Endodermal cell (in vitro differentiated cells): ENCODE data around the gene TTC13. TPM values are rescaled to one million over a fixed set of nuclear protein-coding genes. Genes with fewer than 3 reads are reported as not detected.

Experiments
- DNase-seq: peaks from one replicate; pipeline ENCODE4 v3.0.0-alpha.2; 2017
- H3K27ac ChIP-seq: 2 replicates; pipeline ENCODE4 v1.5.1; 2013; ENCODE audit warnings: mild to moderate bottlenecking, low read depth, low read length, moderate library complexity
- H3K27me3 ChIP-seq: 2 replicates; pipeline ENCODE4 v1.6.1; 2013; ENCODE audit warnings: mild to moderate bottlenecking, low read length, moderate library complexity; ENCODE audit not compliant: insufficient read depth, control insufficient read depth, poor library complexity, severe bottlenecking
- H3K36me3 ChIP-seq: 2 replicates; pipeline ENCODE4 v1.7.0; 2013; ENCODE audit warnings: mild to moderate bottlenecking, low read length, moderate library complexity; ENCODE audit not compliant: control insufficient read depth, insufficient read depth
- H3K4me1 ChIP-seq: one replicate; pipeline ENCODE4 v1.7.0; 2013; ENCODE audit warnings: low read length; ENCODE audit not compliant: control insufficient read depth, insufficient read depth
- H3K4me3 ChIP-seq: 2 replicates; pipeline ENCODE4 v1.5.1; 2013; ENCODE audit warnings: mild to moderate bottlenecking, low read length, moderate library complexity
- H3K9ac ChIP-seq: 2 replicates; pipeline ENCODE4 v1.6.1; 2013; ENCODE audit warnings: mild to moderate bottlenecking, low read length, moderate library complexity; ENCODE audit not compliant: poor library complexity, severe bottlenecking; ENCODE audit errors: extremely low read depth
- H3K9me3 ChIP-seq: 2 replicates; pipeline ENCODE4 v1.6.1; 2013; ENCODE audit warnings: mild to moderate bottlenecking, low read length, moderate library complexity; ENCODE audit not compliant: control insufficient read depth
- H3K27ac Mint-ChIP-seq: 2 replicates; pipeline ENCODE4 v1.8.0; 2020; ENCODE audit warnings: mixed read lengths
- H3K27me3 Mint-ChIP-seq: 2 replicates; pipeline ENCODE4 v1.8.0; 2021; ENCODE audit warnings: mild to moderate bottlenecking, mixed read lengths; ENCODE audit not compliant: insufficient read depth
- H3K36me3 Mint-ChIP-seq: 2 replicates; pipeline ENCODE4 v1.8.0; 2020; ENCODE audit warnings: low read depth, mixed read lengths
- H3K4me1 Mint-ChIP-seq: 2 replicates; pipeline ENCODE4 v1.8.0; 2020; ENCODE audit warnings: mixed read lengths
- H3K4me3 Mint-ChIP-seq: 2 replicates; pipeline ENCODE4 v1.8.0; 2020; ENCODE audit warnings: mild to moderate bottlenecking, moderate library complexity, mixed read lengths
- H3K9me3 Mint-ChIP-seq: 2 replicates; pipeline ENCODE4 v1.8.0; 2020; ENCODE audit warnings: mild to moderate bottlenecking, mixed read lengths
- CTCF ChIP-seq: fragments of 200-600 bp; sonication (generic); conservative IDR thresholded peaks from 2 replicates; pipeline ENCODE4 v1.5.0; 2021; ENCODE audit warnings: antibody characterized with exemption, mild to moderate bottlenecking
- WGBS, 2 experiments: methylation state at CpG; one replicate each; pipeline versions ENCODE4 v1.1.5 to v1.1.7; 2013; ENCODE audit warnings: missing lambda C conversion rate in 2 of 2, mixed read lengths in 1 of 2; ENCODE audit not compliant: insufficient coverage in 1 of 2, insufficient read length in 1 of 2; 5-methylcytosine and 5-hydroxymethylcytosine counted together
- total RNA-seq, 2 donors: library from RNA; stranded (reverse); fragmentation: NEBNext Ultra II Directional in 1 of 2; extraction: Animal tissue kit (Norgen Biotek cat#: 25700) in 1 of 2; gene quantifications; 2 replicates in 1 of 2; 3 replicates in 1 of 2; pipeline ENCODE4 v1.2.1, GENCODE V29; 2021

Gene TTC13
- total RNA-seq, 2 donors from 2014 or later = 12.4 to 14.5 TPM

- H3K9me3 ChIP-seq = no peaks in the 10 kb centered on the region
- no peak overlapping the region for H3K27ac ChIP-seq
- 100% methylated on average over 1 of the region's 1 CpG; no CpG with 5 or more reads in 1 of the 2 experiments for WGBS, 2 experiments
- TF ChIP-seq CTCF = no peak
- H3K4me3 Mint-ChIP-seq = no peak overlapping the region
- no peaks in the 10 kb centered on the region for H3K27me3 Mint-ChIP-seq
- no peak overlapping the region for H3K9ac ChIP-seq
- H3K4me1 Mint-ChIP-seq = no peaks in the 10 kb centered on the region
- H3K4me1 ChIP-seq = no peaks in the 10 kb centered on the region
- peaks cover 1% of the 10 kb centered on the region for H3K36me3 Mint-ChIP-seq
- peaks cover 6% of the 10 kb centered on the region for H3K36me3 ChIP-seq
- no peak overlapping the region for H3K4me3 ChIP-seq
- H3K9me3 Mint-ChIP-seq = no peaks in the 10 kb centered on the region
- DNase-seq = no peak
- no peak overlapping the region for H3K27ac Mint-ChIP-seq
- H3K27me3 ChIP-seq = no peaks in the 10 kb centered on the region
Observed at GRCh38 chr1:230948301-230948700, 30.4 kb downstream of the TTC13 start.

GRCh38 chr1:230943048-230943593 lies 35.5 kb downstream of the TTC13 start:
- 100% methylated on average over 2 of the region's 2 CpGs; no CpG with 5 or more reads in 1 of the 2 experiments for WGBS, 2 experiments
- Histone ChIP-seq H3K4me1 (no peaks in the 10 kb centered on the region), H3K36me3 (peaks cover 6% of the 10 kb centered on the region), H3K9me3 (no peaks in the 10 kb centered on the region), H3K27ac (no peak overlapping the region), H3K27me3 (no peaks in the 10 kb centered on the region), H3K4me3 (no peak overlapping the region), H3K9ac (no peak overlapping the region)
- Mint-ChIP-seq H3K27ac (no peak overlapping the region), H3K4me3 (no peak overlapping the region), H3K4me1 (peaks cover 5% of the 10 kb centered on the region), H3K27me3 (no peaks in the 10 kb centered on the region), H3K36me3 (peaks cover 1% of the 10 kb centered on the region), H3K9me3 (no peaks in the 10 kb centered on the region)
- DNase-seq = no peak
- TF ChIP-seq CTCF = no peak

DNA sequence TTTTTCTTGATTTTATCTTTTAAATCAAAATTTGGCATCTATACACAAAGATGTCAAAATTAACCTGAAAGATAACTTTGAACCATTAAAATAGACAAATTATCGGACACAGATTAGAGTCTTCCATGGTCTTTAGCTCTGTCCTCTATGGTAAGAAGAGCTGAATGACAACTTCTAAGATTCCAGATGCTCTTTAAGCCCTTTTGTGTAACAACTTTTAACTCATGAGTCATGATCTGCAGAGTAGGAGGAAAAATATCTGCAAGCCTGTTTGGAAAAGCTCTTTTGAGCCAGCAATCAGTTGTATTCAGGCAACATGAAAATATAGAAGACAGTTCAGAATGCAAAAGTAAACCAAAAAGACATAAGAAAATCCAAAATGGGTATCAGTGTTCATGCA lies 37.8 kb downstream of the TTC13 start:
- no peaks in the 10 kb centered on the region for H3K27me3 ChIP-seq
- H3K9ac ChIP-seq = no peak overlapping the region
- Mint-ChIP-seq H3K9me3 (no peaks in the 10 kb centered on the region), H3K27ac (no peak overlapping the region), H3K4me3 (no peak overlapping the region), H3K27me3 (no peaks in the 10 kb centered on the region), H3K4me1 (peaks cover 5% of the 10 kb centered on the region), H3K36me3 (peaks cover 1% of the 10 kb centered on the region)
- H3K36me3 ChIP-seq = peaks cover 6% of the 10 kb centered on the region
- TF ChIP-seq CTCF = no peak
- 100% methylated on average over 1 of the region's 1 CpG for WGBS, 2 experiments
- H3K27ac ChIP-seq = no peak overlapping the region
- DNase-seq = no peak
- H3K4me1 ChIP-seq = no peaks in the 10 kb centered on the region
- no peaks in the 10 kb centered on the region for H3K9me3 ChIP-seq
- no peak overlapping the region for H3K4me3 ChIP-seq
